Stimulated activated CD4-positive, alpha-beta T cell treated with anti-CD3 and anti-CD28 coated beads, Interleukin-1b, Interleukin-23, amount 100 ng/mL, for 1 hour (primary cell): Measurements from ENCODE around the gene NTRK1.
A peak's percentile ranks its signal among the peaks of the same experiment; 100 is the strongest.
"Not testable (repeated sequence)": the region's sequence is repeated elsewhere in the genome, so short reads cannot be mapped to it uniquely, and the experiment has no call there.

Experiments used
- DNase-seq, 2 donors: peaks; one replicate each; pipeline ENCODE4 v3.0.0-alpha.2; 2020; ENCODE audit warnings: low read depth in 2 of 2

Gene NTRK1

DNA sequence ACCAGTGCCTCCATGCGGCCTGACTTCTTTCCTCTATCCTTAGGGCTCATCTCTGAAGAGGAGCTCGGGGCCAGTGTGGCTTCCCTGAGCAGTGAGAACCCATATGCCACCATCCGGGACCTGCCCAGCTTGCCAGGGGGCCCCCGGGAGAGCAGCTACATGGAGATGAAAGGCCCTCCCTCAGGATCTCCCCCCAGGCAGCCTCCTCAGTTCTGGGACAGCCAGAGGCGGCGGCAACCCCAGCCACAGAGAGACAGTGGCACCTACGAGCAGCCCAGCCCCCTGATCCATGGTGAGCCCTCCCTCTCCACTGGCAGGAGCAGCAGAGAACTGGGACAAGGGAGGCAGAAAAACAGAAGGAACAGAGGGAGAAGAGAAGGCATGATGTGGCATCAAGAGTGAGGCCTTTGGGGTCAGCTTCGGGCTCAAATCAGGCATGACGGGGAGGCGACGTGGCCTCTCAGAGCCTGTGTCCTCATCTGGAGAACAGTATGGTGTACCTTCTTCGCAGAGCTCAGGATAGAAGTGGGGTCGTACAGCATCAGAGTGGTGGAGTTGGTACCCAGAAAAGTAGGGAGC, 53.2 kb downstream of the NTRK1 start:
- DNase-seq: no peak

DNA sequence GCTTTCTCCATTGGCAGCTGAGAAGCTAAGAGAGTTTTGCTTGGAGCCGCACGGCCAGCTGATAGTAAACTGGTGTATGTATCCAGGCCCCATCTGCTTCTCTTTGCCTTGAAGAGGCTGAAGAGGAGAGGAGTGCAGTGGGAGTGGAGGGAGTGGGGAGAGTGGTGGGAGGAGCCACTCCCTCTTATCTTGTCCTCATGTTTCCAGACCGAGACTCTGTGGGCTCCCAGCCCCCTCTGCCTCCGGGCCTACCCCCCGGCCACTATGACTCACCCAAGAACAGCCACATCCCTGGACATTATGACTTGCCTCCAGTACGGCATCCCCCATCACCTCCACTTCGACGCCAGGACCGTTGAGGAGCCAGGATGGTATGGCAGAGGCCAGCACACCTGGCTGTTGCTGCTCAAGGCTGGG, 53.8 kb downstream of the NTRK1 start:
- DNase-seq: no peak

DNA sequence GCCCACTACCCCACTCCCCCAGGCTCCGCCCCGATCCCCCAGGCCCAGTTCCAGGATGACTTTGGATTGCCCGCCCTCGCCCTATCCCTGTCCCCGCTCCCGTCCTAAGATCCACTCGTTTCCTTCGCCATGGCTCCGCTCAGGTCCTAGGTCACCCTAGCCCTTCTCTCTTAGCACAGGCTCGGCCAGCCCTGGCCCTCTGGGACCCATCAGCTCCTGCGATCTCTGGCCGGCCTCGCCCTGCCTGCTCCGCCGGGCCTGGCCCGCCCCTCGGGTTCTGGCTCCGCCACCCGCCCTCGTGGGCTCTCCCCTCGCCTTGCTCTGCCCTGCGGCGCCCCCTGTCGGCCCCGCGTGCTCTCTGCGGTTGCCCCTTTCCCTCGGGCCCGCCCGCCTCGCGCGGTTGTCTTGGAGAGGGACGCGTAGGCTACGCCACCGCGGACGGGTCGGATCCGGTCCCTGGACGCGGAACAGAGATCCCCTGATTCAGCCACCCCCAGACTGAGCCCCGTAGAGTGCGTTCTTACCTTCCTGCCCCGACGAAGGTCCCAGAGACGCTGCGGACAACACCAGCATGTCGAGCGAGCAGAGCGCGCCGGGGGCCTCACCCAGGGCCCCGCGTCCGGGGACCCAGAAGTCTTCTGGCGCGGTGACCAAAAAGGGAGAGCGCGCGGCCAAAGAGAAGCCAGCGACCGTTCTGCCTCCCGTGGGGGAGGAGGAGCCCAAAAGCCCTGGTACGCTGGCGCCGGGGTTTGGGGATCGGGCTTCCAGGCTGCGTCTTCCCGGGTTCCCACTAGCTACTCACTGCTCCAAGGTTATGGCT, 59.8 kb downstream of the NTRK1 start, which contains the start of gene LRRC71:
Gene LRRC71 (plus strand): TSS at position 400 of the 820 bp plus-strand sequence. CDS start 172 bp downstream, at position 572.
- DNase-seq: peak in 1 of 2 donors; percentile 61

DNA sequence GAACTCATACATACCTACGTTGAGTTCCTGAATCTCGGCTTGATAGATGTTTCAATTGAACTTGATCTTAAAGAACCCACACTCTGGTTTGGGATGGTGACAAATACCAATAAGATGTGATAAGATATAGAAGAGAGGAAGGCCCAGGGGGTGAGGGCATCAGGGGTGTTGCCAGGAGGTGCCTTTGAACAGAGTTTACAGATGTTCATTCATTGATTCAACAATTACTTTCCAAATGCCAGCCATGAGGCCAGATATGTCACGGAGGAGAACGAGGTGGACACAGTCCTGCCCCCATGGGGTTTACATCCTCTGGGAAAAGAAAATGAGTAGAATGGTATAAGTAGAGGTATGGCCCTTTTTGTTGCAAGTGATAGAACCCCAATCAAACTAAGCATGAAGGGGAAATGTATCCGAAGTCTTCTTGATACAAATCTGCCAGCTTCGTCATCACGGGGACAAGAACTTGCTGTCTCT, 60.4 kb downstream of the NTRK1 start:
- DNase-seq: no peak

DNA sequence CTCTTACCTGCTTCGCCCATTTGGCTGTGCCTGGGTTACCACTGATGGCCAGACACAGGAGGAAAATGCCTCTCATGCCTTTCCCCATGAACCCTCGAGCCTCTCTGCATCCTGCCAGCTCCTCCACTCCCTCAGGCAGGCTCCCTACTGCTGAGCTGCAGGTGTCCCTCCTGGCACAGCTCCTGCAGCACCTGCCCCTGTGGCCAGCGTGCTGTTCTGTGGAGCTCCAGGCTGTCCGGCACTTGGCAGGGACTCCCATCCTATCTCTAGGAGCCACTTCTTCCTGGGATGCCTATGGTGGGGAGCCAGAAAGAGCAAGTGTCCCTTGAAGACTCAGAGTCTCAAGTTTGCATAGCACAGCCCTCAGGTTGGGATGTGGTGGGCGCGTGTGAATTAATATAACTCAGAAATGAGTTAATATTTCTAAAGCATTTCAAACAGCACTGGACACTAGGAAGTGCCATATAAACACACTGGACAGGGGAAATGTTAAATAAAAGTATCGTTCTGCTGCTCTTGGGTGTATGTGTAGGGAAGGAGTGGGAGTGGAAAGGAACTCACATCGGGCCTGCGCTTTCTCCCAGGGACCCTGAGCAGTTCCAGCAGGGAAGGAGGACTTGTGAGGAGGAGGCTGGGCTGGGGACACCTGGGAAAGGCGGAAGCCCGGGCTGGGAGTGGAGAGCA, 62.5 kb downstream of the NTRK1 start:
- no peak for DNase-seq

DNA sequence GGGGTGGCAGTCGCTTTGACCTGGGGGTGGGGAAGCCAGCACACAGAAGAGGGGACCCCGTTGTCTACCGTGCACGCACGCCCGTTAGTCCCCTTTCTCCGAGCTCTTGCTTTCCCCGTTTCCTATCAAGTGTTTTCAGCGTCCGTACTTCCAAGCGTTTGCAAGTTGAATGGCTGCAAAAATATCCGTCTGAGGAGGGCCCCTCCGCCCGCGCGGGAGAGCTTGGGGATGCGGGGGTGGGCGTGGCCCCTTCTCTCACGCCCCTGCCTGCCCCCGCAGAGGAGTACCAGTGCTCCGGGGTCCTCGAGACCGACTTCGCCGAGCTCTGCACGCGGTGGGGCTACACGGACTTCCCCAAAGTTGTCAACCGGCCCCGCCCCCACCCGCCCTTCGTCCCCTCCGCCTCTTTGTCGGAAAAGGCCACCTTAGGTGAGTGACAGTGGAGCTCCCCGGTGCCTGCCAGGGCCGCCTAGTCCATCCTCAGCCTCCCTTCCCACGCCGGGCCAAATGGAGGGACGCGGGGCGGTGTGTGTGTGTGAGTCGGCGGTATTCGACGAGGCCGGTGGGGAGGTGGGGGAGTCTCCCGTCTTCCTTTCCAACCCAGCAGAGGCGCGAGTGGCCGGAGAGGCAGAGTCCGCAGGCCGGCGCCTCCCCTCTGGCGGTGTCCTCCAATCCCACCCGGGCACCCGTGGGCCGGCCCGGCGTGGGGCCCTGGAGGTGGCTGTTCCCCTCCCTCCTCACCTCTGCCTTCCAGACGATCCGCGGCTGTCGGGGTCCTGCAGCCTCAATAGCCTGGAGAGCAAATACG, 63.2 kb downstream of the NTRK1 start:
- no peak for DNase-seq

DNA sequence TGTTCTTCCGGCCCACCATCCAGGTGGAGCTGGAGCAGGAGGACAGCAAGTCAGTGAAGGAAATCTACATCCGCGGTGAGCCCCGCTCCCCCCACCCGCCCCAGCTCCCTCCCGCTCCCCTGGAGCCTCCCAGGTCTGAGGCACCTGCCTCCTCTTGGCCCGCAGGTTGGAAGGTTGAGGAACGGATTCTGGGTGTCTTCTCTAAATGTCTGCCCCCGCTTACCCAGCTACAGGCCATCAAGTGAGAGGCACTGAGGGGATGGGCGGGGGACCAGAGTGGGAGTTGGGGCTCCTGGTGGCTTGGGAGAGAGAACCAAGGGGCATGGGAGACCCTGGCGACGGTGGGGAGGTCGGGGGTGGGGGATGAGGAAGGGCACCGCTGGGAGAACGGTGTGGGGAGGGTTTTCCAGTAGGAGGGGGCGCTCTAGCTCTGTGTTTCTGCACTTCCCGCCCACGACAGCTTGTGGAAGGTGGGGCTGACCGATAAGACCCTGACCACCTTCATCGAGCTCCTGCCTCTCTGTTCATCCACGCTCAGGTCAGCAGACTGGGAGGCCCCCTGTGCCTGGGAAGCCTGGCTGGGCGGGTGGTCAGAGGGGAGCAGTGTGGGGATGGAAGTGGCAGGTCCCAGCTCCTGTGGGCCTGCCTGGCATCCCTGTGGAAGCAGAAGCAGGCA, 64.0 kb downstream of the NTRK1 start:
- DNase-seq: no peak

DNA sequence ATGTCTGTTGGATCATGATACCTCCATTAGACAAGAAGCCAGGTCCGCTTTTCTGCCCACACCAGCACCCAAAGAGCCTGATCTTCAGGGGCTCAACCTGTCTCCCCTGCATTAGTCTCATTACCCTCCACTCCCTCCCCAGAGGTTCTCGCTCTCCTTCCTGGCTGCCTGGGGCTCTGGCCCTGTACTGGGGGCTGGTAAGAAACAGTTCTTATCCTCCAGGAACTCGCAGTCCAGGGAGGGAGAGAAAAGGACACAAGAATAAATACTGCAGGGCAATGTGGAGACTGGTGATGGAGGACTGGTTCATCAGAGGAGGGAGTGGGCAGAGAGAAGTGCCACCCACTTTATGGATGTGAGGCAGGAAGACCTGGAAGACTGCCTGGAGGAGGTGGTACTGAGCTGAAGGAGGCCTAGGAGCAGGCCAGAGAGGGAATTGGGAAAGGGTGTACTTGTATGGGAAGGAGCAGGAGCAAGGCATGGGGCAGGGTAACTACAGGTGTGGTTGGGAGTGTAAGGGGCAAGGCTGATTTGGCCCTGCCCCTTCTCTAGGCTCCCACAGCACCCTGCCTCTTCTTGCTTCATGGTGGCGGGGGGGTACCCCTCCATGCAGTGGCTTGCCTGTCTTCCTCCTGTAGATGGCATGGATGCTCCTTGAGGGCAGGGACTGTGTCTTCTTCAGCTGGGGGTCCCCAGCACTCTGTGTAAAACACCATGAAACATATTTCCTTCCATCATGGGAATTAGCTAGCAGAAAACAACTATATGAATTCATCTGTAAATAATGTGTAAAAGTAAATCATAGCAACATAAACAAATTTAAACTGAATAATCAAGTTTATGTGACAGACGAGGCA, 64.7 kb downstream of the NTRK1 start:
- DNase-seq: no peak

DNA sequence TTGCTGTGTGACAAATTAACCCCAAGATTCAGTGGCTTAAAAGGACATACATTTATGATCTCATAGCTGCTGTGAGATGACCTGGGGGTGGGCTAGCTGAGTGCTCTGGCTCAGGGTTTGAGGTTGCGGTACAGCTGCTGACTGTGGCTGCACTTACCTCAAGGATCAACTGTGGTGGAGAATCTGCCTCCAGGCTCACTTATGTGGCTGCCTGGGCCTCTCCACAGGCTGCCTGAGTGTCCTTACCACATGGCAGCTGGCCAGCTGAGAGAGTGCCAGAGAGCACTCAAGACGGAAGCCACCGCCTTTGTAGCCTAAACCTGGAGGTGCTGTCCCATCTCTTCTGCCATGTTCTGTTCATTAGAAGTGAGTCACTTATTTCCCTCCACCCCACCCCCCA, 65.5 kb downstream of the NTRK1 start:
- DNase-seq: no peak

DNA sequence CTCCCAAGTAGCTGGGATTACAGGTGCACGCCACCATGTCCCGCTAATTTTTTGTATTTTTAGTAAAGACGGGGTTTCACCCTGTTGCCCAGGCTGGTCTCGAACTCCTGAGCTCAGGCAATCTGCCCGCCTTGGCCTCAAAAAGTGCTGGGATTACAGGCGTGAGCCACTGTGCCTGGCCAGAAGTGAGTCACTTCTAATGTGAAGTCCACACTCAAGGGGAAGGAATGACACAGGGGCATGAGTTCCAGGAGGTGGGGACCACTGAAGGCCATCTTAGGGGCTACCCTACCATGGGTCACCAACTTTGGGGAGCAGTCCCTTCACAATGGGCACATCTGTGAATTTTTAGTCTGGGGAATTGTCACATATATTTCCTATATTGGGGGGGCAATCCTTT, 66.0 kb downstream of the NTRK1 start:
- DNase-seq: not testable (repeated sequence)

DNA sequence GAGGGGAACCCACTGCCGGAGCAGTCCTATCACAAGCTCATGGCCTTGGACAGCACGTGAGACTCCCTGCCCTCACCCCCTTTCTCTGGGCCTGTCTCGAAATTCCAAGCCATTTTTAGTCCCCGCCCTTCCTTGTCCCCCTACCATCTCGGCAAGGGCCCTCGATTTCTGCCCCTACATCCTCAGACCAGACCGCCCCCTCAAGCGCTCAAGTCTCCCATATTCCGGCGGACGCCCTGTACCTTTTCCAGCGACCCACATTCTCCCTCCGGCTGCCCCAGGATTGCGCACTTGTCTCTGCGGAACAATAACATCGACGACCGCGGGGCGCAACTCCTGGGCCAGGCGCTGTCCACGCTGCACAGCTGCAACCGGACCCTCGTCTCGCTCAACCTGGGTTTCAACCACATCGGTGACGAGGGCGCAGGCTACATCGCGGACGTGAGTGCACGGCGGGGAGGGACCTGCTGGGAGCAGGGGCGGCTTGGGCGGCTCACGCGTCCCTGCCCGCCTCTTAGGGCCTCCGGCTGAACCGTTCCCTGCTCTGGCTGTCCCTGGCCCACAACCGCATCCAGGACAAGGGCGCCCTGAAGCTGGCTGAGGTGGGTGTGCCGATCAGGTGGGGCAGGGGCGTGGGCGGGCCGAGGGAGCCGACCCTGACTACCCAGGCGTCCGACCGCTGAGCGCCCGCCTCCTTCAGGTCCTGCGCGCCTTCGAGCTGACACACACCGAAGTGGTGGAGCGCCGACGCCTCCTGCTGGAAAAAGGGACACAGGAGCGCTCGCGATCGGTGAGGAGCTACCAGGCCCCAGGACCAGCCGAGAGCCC, 66.8 kb downstream of the NTRK1 start:
- DNase-seq: peak; percentile 17 to 43

DNA sequence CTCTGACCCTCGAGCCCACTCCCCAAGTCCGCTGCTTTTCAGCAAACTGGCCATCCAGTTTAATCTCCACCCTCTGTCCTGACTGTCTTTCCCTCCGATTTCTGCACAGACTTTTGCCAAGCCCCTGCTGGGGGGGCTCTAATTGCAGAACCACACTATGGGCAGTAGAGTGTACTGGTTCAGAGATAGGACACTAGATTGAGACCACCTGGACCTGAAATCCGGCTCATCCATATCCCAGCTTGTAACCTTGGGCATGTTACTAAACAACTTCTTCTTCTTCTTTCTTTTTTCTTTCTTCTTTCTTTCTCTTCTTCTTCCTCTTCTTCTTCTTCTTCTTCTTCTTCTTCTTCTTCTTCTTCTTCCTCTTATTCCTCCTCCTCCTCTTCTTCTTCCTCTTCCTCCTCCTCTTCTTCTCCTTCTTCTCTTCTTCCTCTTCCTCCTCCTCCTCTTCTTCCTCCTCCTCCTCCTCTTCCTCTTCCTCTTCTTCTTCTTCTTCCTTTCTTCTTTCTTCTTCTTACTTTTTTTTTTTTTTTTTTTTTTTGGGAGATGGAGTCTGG, 67.5 kb downstream of the NTRK1 start:
- no peak for DNase-seq

DNA sequence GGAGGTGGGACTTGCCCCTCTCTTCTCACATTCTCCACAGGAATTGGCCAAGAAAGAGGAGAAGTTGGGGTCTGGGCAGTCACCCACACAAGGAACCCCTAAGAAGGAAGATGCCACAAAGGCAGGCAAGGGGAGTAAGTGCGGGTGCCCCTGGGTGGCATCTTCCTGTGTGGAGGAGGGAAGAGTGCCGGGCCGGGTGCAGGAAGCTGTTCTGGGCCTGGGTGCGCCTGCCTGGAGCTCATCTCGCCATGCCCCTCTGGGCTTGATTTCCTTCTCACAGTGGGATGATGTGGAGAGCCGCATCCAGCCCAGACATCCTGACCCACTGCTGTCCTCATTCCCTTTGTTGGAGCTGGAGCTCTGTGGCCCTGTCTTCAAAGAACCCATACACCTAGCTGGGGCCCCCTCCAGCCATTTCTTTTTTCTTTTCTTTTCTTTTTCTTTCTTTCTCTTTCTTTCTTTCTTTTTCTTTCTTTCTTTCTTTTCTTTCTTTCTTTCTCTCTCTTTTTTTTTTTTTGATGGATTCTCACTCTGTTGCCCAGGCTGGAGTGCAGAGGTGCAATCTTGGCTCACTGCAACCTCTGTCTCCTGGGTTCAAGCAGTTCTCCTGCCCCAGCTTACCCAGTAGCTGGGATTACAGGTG, 69.1 kb downstream of the NTRK1 start:
- DNase-seq: no peak

DNA sequence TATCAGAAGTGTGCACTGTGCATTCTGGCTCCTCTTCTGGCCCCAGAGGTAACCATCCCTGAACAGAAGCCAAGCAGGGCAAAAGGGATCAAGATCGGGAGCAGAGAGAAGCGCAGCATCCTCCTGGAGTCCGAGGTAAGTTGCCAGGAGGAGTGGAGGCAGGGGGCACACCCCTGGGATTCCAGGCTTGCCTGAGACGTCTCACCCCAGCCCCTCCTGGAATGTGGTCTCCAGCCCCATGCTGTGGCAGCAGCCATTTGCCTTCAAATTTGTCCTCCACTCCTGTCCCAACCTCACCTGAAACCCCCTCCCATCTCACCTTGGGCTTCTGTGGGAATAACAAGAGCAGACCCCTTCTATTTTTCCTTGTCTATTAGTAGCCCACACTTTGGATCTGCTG, 69.8 kb downstream of the NTRK1 start:
- no peak for DNase-seq
